ENCODE measurements around the gene NLRP14.

The NLRP14 gene

DNA sequence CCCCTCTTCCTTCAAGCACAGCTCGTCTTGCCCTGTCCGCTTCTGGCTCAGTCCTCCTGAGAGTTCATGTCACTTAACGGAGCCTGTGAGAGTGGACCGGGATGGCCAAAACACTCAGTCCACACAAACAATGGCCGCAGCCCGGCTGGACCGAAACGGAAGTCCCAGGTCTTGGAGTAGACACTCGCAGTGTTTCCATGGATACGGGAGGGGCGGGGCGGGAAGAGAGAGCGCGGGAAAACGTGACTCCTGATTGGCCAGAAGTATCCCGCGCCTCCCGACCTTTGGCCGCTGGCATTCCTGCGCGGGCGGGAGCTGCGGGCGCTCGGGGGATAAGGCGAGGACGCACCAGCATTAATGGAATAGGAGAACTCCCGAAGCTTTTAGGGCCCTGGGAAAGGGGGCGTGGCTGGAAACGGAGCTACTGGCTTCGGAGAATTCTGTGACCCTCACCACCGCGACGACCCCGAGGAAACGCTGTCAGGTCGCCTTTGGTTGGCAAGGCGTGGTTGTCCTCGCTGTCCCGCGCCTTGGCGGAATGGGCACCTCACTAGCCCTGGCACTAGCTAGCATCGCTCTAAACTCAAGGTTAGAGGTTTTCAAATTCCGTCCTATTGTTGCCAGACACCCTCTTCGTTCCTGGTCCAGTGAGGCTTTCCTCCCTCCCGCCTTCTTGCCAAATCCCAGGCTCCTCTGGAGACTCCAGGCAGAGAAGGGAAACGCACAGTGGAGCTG is at the start of gene NLRP14, which contains the start of gene ZNF214:
NLRP14 (plus strand) TSS at position 297 of the 735 bp plus-strand sequence. CDS start 18,108 bp downstream, outside the sequence.
ZNF214 (minus strand) TSS at position 164 of the 735 bp plus-strand sequence. CDS start 17,511 bp downstream, outside the sequence.
- Mint-ChIP-seq H3K4me1 (peaks cover 5% of the 10 kb centered on the region), H3K27ac (no peak within 1 kb of the TSS), H3K4me3 (no peak within 1 kb of the TSS), H3K9me3 (no peaks in the 10 kb centered on the region), H3K36me3 (no peaks in the 10 kb centered on the region)
- ATAC-seq (no peak), DNase-seq (ENCODE audit: low spot score in 2 of 2) (no peak)

DNA sequence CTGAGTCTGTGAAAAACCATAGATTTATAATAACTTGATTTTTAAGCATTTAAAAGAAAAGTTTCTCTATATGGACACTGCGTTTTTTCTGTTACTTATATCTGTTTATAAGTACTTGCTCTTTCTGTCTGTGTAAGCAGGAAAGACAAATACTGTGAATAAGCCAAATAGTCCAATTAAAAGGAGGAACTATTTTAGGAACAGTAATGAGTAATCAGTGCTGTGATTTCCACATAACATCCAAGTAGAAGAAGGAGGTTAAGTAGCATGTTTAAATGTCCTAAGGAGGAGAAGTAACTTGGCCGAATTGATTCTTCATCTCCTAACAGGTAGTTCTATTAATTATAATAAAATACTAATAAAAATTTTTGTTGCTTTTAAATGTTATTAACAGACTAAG is 40.9 kb upstream of the NLRP14 start:
- H3K9me3 Mint-ChIP-seq: peaks cover 3% of the 10 kb centered on the region
- no peak overlapping the region for H3K4me3 Mint-ChIP-seq
- no peak overlapping the region for H3K27ac Mint-ChIP-seq
- ATAC-seq (no peak), DNase-seq (ENCODE audit: low spot score in 2 of 2) (no peak)
- no peaks in the 10 kb centered on the region for H3K36me3 Mint-ChIP-seq
- no peaks in the 10 kb centered on the region for H3K4me1 Mint-ChIP-seq

GRCh38 chr11:6986487-6986886 is 33.8 kb upstream of the NLRP14 start:
- no peak overlapping the region for H3K27ac Mint-ChIP-seq
- no peak for ATAC-seq
- no peaks in the 10 kb centered on the region for H3K9me3 Mint-ChIP-seq
- DNase-seq (ENCODE audit: low spot score in 2 of 2): no peak
- H3K36me3 Mint-ChIP-seq: no peaks in the 10 kb centered on the region
- H3K4me3 Mint-ChIP-seq: no peak overlapping the region
- H3K4me1 Mint-ChIP-seq: no peaks in the 10 kb centered on the region

GRCh38 chr11:6988506-6988905 is 31.8 kb upstream of the NLRP14 start:
- no peak for ATAC-seq
- no peaks in the 10 kb centered on the region for H3K4me1 Mint-ChIP-seq
- H3K36me3 Mint-ChIP-seq: no peaks in the 10 kb centered on the region
- H3K27ac Mint-ChIP-seq: no peak overlapping the region
- H3K4me3 Mint-ChIP-seq: no peak overlapping the region
- no peak for DNase-seq (ENCODE audit: low spot score in 2 of 2)
- H3K9me3 Mint-ChIP-seq: no peaks in the 10 kb centered on the region

DNA sequence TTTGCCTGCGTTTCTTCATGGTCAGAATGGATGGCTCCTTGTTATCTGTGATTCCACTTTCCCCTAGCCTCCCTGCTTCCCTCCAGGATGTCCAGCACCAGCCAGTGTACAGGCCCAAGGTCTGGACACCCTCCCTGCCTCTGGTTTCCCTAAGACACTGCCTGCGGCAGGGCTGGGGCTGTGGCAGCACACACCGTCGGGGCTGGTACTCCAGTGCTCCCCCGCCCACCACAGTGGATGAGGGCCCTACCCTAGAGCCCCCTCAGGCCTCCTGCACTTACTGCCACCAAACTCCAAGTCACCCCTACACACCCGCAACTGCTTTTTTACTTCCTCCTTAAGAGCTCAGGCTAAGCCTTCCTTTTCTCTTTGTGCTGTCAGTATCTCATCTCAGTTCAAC is 29.1 kb upstream of the NLRP14 start:
- Mint-ChIP-seq H3K4me1 (no peaks in the 10 kb centered on the region), H3K36me3 (no peaks in the 10 kb centered on the region), H3K27ac (no peak overlapping the region), H3K9me3 (no peaks in the 10 kb centered on the region), H3K4me3 (no peak overlapping the region)
- DNase-seq (ENCODE audit: low spot score in 2 of 2) (no peak), ATAC-seq (peak; percentile 41)

- Mint-ChIP-seq H3K27ac (no peak overlapping the region), H3K4me3 (no peak overlapping the region), H3K4me1 (no peaks in the 10 kb centered on the region), H3K9me3 (no peaks in the 10 kb centered on the region), H3K36me3 (no peaks in the 10 kb centered on the region)
- no peak for ATAC-seq
- no peak for DNase-seq (ENCODE audit: low spot score in 2 of 2)
Measured at GRCh38 chr11:6992026-6992425, 28.3 kb upstream of the NLRP14 start.

DNA sequence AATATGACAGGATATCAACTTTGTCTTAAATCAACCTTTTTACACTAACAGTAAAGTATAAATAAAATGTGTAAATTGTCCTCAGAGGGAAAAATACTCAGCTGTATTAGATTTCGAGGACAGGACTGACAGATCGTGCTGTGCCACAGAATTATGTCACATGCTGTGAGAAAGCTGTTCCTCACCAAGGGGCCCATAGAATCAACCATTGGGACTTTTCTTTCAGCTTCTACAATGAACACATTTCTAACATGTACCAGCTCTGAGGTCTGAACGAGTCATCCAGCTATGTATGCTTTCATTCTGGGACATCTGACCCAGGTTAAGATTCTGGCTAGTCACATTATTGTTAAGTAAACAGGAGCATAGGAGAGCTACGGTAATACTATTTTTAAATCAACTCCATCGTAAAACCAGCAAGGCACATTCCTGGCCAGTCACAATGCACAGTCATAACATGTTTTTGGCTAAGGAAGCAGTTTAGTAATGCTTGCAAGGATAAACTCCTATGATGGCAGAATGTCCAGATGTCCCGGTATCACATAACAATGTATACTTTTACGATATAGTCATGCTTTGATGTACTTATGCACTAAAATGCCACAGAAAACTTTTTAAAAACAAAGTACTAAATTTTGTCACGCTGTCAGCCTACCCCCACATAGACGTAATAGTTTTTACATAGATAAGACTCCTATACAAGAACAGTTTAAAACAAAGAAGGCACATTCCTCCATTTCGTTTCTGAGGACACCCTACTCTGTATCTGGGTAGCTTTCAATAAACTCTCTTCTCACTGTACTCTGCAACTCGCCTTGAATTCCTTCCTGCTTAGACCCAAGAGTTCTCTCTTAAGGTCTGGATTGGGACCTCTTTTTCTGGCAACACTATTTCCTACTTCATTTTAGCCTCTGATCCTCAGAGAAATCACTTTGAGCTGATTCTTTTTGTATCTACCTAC is 27.5 kb upstream of the NLRP14 start:
- Mint-ChIP-seq H3K4me3 (no peak overlapping the region), H3K36me3 (no peaks in the 10 kb centered on the region), H3K9me3 (no peaks in the 10 kb centered on the region), H3K27ac (no peak overlapping the region), H3K4me1 (no peaks in the 10 kb centered on the region)
- ATAC-seq (no peak), DNase-seq (ENCODE audit: low spot score in 2 of 2) (no peak)

- Mint-ChIP-seq H3K4me3 (no peak overlapping the region), H3K36me3 (no peaks in the 10 kb centered on the region), H3K9me3 (no peaks in the 10 kb centered on the region), H3K4me1 (no peaks in the 10 kb centered on the region), H3K27ac (no peak overlapping the region)
- no peak for DNase-seq (ENCODE audit: low spot score in 2 of 2)
- no peak for ATAC-seq
Measured at GRCh38 chr11:6995703-6996102, 24.6 kb upstream of the NLRP14 start.

GRCh38 chr11:7004482-7004881 is 15.8 kb upstream of the NLRP14 start:
- no peak overlapping the region for H3K27ac Mint-ChIP-seq
- H3K36me3 Mint-ChIP-seq: no peaks in the 10 kb centered on the region
- H3K4me1 Mint-ChIP-seq: no peaks in the 10 kb centered on the region
- H3K9me3 Mint-ChIP-seq: no peaks in the 10 kb centered on the region
- no peak overlapping the region for H3K4me3 Mint-ChIP-seq
- ATAC-seq (no peak), DNase-seq (ENCODE audit: low spot score in 2 of 2) (no peak)

- Mint-ChIP-seq H3K27ac (no peak overlapping the region), H3K4me1 (no peaks in the 10 kb centered on the region), H3K4me3 (no peak overlapping the region), H3K36me3 (no peaks in the 10 kb centered on the region), H3K9me3 (no peaks in the 10 kb centered on the region)
- ATAC-seq (no peak), DNase-seq (ENCODE audit: low spot score in 2 of 2) (no peak)
Measured at GRCh38 chr11:7014118-7014517, 6.2 kb upstream of the NLRP14 start.

GRCh38 chr11:7016011-7016410 is 4.3 kb upstream of the NLRP14 start:
- DNase-seq (ENCODE audit: low spot score in 2 of 2) (no peak), ATAC-seq (no peak)
- no peaks in the 10 kb centered on the region for H3K36me3 Mint-ChIP-seq
- H3K4me1 Mint-ChIP-seq: peaks cover 5% of the 10 kb centered on the region
- no peak overlapping the region for H3K4me3 Mint-ChIP-seq
- H3K9me3 Mint-ChIP-seq: no peaks in the 10 kb centered on the region
- no peak overlapping the region for H3K27ac Mint-ChIP-seq

GRCh38 chr11:7019500-7020182 is 638 bp upstream of the NLRP14 start:
- Mint-ChIP-seq H3K27ac (no peak overlapping the region), H3K9me3 (no peaks in the 10 kb centered on the region), H3K4me1 (peaks cover 5% of the 10 kb centered on the region), H3K4me3 (no peak overlapping the region), H3K36me3 (no peaks in the 10 kb centered on the region)
- DNase-seq (ENCODE audit: low spot score in 2 of 2) (no peak), ATAC-seq (peak; percentile 32)

GRCh38 chr11:7021318-7021717 is 1.0 kb downstream of the NLRP14 start:
- no peak overlapping the region for H3K27ac Mint-ChIP-seq
- peaks cover 5% of the 10 kb centered on the region for H3K4me1 Mint-ChIP-seq
- ATAC-seq (no peak), DNase-seq (ENCODE audit: low spot score in 2 of 2) (no peak)
- H3K4me3 Mint-ChIP-seq: no peak overlapping the region
- H3K9me3 Mint-ChIP-seq: no peaks in the 10 kb centered on the region
- no peaks in the 10 kb centered on the region for H3K36me3 Mint-ChIP-seq

DNA sequence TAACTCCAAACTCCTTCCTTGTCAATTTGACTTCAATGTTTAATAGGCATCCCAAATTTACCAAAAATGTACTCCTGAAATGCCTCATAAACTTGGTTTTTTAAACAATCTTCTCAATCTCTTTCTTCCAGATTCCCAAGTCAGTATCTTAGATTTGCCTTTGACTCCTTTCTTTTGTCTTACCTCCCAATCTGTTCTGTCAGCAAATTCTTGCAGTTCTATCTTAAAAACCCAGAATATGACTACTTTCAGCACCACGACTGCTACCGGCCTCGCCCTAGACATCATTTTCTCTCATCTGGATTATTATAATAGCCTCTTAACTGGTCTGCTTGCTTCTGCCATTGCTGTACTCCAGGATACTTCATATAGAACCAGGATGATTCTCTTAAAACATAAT is 7.9 kb downstream of the NLRP14 start:
- no peaks in the 10 kb centered on the region for H3K36me3 Mint-ChIP-seq
- no peak overlapping the region for H3K4me3 Mint-ChIP-seq
- no peak for ATAC-seq
- no peak for DNase-seq (ENCODE audit: low spot score in 2 of 2)
- no peaks in the 10 kb centered on the region for H3K9me3 Mint-ChIP-seq
- no peak overlapping the region for H3K27ac Mint-ChIP-seq
- no peaks in the 10 kb centered on the region for H3K4me1 Mint-ChIP-seq

GRCh38 chr11:7030836-7031235 is 10.6 kb downstream of the NLRP14 start:
- no peaks in the 10 kb centered on the region for H3K4me1 Mint-ChIP-seq
- H3K36me3 Mint-ChIP-seq: no peaks in the 10 kb centered on the region
- DNase-seq (ENCODE audit: low spot score in 2 of 2) (no peak), ATAC-seq (no peak)
- no peak overlapping the region for H3K27ac Mint-ChIP-seq
- no peak overlapping the region for H3K4me3 Mint-ChIP-seq
- H3K9me3 Mint-ChIP-seq: no peaks in the 10 kb centered on the region

All from stimulated activated effector memory CD8-positive, alpha-beta T cell treated with anti-CD3 and anti-CD28 coated beads, Interleukin-12 subunit alpha, Interleukin-12 subunit beta, amount 100 ng/mL, for 72 hours (primary cell).